HG03103 (cell line): ENCODE results near the gene PTPRM.
A peak's percentile ranks its signal among the peaks of the same experiment; 100 is the strongest.

Experiments used
- ATAC-seq: cut with Tn5 transposase; IDR thresholded peaks from one replicate; pipeline ENCODE4 v1.9.1; 2021; ENCODE audit warnings: low read depth; ENCODE audit not compliant: unreplicated experiment

PTPRM gene

DNA sequence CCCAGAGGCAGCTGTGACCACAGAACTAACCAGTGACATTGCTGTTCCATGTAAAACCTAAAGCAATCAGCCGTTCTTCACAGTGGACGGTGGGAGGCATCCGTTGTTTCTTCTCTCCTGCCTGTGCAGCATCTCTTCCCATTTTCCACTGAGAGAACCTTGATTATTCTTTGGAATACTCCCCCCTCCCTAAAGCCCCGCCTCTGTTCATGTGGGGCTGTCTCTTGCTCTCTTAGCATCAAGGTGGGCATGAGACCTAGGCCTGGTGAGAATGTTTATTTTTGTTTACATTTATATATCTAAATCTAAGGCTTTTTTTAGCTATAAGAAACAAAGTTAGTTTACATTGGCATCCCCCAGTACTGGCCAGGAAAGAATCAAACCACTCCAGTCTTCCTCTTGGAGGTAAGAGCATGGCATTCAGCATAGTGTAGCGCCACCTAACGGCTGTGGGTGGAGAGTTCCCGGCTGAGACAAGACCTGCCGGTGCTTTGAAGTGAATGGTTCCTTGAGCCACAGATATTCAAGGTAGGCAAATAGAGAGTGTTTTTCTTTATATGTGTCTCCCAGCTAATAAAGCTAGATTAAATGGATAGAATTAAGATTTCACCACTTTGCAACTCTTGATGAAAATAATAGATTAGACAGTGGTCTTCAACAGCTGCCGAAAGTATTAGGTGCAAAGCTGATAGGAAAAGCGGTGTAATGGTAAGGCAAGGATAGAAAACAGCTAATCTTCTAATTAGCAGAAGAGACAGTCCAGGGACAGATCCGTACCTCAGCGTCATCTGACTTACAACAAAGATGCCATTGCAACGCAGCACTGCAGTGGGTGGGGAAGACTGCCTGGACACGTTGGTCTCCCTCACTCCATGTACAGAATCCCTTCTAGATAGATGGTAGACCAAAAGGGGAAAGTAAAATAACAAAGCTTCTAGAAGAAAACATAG lies 822.5 kb downstream of the PTPRM start:
- peak; percentile 73 for ATAC-seq

DNA sequence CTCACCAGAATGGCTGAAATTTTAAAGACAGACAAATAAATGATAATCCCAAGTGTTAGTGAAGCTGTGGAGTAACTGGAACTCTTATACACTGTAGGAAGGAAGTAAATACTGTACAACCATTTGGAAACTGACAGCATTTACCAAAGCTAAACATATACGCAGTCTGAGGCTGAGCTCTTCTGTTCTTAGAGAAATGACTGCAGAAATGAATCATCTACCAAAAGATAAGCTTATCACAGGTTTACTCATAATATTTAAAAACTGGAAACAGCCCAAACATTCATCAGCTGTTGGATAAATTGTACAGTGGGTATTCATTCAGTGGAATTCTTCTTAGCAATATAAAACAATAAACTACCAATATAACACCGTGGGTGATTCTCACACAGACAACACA lies 824.0 kb downstream of the PTPRM start:
- no peak for ATAC-seq

DNA sequence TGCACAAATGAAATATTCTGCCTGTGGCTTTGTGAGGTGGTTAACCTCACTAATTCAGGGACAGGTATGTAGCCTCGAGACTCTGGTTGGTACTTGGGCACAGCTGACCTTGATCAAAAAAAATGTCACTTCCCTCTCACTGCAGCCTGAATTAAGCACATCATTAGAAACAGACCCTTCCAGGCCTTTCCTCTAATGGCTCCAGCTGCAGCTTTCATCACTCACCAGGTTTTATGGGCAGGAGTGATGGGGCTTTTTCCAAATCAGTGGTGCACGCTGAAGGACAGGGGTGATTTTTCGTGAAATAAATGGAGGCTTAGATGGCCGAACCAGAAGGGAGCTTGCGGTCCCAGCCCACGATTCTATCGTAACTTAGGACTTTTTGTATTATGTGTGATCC lies 829.1 kb downstream of the PTPRM start:
- no peak for ATAC-seq

DNA sequence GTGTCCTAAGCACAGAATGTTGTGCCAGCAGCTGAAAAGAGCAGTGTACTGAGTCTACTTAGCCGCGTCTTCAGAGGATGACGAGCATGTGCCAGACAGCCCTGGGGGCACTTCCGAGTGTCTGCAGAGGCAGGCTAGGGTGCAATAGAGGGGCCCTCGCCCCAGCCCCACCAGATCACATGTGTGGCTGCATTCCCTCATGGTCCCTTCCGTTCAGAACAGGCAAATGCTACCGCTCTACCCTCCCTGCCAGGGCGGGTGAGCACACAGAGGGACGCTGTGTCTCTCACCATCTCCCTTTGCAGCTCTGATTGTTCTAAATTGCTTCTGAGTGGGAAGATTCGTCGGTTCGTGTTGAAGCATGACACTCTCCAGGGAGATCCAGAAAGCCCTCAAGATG lies 829.9 kb downstream of the PTPRM start:
- no peak for ATAC-seq

DNA sequence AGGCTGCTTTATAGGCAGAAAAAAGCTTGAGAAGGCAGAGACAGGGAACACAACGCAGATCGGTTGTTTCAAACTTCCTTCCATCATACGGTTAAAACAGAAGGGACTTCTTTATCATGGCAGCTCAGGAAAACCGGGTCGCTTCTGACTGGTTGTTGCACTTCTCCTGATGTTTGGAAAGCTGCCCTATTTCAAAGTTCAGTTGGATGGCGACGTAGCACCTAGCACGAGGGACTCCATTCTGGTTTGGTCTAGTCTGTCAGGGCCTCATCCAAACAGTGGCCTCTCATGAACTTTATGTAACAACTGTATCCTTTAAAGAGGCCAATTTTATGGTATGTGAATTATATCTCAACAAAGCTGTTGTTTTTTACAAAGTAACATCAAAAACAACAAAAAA lies 832.0 kb downstream of the PTPRM start:
- no peak for ATAC-seq

DNA sequence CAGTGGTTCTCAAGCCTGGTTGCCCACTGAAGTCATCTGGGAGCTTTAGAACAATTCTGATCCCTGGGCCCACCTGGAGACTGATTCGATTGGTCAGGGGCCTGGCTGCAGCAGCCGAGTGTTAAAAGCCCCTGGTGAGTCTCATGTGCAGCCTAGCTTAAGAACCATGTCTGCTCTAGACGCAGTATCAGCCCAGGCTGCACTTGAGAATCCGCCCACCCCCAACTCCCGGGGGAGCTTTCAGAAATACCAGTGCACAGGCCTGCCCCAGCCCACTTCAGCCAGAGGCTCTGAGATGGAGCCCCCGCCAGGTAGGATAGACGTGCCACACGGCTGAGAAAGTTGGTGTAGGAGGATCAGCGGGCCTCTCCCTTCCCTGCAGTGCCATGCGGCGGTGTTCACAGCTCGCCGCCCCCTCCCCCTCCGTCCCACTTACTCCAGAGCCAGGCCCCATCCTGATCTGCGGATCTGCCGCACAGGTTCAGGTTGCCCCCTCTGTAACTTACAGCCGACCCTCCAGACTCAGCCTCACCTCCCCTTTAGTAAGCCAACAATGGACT lies 833.2 kb downstream of the PTPRM start:
- ATAC-seq: no peak

DNA sequence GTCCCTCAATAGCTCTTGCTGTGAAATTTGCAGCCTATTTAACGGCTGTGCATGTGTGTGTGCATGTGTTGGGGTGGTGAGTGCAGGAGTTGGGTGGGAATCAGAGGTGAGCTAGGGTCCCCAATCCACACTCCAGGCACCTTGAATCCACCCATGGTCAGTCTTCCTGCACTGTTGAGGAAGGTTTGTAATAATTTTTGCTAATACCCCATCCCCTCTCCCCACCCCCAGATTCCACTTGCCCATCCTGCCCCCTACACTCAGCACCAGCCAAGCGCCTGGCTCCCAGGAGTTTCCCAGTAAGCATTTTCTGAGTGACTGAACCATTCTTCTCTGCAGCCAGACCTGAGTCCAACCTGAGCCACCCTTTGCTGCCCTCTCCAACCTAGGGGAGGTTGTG lies 833.7 kb downstream of the PTPRM start:
- no peak for ATAC-seq

DNA sequence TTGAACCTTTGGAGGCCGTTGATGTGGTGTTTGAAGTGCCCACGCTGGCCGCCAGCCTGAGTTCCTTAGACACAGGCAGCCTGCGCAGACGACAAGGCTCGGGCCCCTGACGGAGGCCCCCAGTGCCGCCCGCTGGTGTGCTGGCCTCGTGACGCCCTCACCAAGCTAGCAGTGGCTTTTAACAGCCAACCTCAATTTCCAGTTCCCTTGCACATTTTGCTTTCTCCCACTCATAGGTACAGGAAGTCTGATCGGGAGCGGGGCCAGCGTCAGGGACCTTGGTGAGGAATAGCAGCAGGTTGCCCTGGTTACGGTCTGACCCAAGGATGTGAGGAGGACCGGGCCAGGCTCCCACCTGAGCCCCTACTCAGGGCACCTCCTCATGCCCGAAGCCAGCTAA lies 834.5 kb downstream of the PTPRM start:
- no peak for ATAC-seq

DNA sequence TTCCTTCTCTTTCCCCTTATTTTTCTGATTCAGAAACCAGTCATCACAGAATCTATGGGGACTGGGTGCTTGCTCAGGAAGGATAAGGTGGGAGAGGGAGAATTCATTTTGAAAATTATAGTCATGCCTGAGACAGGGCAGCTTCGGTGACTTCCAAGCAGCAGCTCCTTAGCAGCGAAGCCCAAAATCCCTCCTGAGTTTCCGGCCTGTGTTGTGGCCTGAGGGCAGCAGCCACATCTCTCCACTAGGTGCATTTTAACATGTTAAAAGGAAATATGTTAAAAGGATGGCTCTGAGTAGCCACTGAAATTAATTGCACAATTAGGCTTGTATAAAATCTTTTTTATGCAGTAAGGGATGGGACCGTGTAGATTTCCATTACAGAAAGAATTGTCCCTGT lies 835.1 kb downstream of the PTPRM start:
- no peak for ATAC-seq

DNA sequence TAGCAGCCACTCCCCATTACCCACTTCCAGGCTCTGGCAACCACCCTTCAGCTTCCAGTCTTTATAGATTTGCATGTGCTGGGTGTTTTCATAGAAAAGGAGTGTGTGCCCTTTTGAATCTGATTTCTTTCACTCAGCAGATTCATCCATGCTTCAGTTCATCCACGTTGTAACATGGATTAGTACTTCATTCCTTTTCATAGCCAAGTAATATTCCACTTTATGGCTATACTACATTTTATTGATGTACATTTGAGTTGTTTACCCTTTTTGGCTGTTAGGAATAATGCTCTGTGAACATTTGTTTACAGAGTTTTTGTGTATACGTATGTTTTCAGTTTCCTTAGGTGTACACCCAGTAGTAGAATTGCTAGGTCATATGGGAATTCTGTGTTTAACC lies 836.6 kb downstream of the PTPRM start:
- no peak for ATAC-seq

DNA sequence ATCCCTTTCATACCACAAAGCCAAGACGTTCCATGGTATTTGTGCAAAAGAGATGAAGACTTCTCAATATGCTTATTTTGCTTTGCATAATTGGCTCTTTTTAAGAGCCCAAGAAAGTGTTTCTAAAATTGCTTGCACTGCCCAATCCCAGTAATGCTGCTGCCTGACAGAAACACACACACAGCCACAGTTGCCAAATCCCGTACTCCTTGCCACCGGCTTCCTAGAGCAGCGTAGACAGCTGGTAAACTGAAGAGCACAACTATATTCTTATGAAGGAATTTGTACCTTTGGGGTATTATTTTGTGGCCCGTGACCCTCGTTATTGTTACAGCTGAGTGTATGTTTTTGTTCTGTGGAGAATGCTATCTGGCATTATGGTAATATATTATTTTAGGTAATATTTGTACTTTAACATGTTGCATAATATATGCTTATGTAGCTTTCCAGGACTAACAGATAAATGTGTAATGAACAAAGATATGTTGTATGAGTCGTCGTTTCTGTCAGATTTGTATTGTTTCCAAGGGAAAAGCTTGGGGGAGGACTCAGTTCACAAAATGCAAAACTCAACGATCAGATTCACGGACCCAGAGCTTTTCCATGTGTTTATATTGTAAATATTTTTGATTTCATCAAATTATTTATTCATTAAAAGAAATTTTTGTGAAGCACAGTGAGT lies 839.2 kb downstream of the PTPRM start:
- no peak for ATAC-seq

DNA sequence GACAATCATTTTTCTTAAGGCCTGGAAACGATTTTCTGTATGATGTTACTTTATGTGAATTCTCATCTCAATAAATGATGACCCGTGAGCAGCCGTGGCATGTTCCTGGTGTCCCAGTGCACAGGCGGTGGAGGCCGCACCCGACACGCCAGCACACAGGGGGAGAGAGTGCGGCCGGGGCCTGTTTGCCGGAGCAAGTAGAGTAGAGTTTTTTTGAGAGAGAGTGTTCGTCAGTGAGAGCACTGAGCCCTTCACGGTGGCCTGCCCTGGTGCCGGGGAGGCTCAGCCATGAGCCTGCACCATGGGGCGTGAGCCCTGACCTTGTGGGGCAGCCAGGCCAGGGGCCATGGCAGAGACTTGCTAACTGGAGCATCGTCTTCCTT lies 839.7 kb downstream of the PTPRM start:
- ATAC-seq: no peak

DNA sequence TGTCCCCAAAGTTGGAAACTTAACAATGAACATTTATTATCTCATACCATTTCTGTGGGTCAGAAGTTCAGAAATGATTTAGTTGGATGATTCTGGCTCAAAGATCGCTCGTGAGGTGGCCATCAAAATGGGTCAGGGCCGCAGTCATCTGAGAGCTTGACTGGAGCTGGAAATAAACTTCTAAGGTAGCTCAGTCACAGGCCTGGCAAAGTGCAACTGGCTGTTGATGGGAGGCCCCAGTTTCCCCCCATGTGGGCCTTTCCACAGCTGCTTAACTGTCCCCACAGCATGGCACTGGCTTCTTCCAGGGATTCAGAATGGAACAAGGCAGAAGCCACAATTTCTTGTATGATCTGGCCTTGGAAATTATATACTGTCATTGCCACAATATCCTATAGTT lies 842.0 kb downstream of the PTPRM start:
- ATAC-seq: no peak

DNA sequence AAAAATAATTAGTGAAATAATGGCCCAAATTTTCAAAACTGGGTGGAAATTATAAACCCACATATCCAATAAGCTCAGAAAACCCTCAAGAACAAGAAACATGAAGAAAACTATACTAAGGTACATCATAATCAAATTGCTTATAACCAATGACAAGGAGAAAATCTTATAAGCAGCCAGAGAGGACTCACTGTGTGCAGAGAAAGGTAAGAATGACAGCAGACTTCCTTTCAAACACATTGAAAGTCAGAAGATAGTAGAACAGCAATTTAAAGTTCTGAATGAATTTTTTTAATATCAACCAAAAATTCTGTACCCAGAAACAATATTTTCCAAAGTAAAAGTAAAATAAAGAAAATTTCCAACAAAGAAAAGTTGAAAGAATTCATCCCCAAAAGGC lies 844.4 kb downstream of the PTPRM start:
- no peak for ATAC-seq

DNA sequence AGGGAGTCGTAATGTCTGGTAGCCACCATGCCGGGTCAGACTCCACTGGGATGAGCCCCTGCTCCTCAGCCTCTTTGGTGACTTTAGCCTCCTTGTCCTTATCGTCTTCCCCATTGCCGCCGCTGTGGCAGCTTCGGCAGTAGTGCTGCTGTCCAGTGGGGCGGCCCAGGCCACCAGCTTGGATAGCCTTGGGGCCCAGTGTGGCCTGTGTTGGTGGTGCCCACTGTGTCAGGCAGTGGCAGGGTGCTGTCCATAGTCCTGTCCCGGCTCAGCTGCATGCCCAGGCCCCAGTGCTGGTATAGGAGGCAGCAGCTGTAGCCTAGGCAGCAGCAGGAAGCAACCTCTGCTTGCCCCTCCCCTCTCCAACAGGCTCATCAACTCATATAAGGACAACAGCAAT lies 845.0 kb downstream of the PTPRM start:
- no peak for ATAC-seq

DNA sequence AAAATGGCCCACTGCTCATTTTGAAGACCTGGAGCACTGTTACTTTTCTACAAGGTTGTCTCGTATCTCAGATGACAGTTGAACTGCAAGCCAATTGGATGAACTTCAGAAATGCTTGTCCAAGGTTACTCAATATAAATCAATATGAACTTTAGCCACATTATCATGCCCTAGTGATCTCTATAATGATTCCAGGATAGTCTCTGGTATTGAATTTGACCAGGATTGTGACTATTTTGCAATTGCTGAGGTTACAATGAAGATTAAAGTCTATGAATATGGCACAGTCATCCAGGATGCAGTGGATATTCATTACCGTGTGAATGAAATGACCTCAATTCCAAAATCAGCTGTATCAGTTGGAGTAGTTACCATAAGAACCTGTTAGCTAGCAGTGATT lies 846.1 kb downstream of the PTPRM start:
- no peak for ATAC-seq

DNA sequence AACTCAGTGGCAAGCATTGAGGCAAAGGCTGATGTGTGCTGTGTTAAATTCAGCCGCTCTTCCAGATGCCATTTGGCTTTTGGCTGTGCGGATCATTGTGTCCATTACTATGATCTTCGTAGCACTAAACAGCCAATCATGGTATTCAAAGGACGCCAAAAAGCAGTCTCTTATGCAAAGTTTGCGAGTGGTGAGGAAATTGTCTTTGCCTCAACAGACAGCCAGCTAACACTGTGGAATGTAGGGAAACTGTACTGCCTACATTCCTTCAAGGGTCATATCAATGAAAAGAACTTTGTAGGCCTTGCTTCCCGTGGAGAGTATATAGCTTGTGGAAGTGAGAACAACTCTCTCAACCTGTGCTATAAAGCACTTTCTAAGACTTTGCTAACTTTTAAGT lies 846.6 kb downstream of the PTPRM start:
- ATAC-seq: no peak

DNA sequence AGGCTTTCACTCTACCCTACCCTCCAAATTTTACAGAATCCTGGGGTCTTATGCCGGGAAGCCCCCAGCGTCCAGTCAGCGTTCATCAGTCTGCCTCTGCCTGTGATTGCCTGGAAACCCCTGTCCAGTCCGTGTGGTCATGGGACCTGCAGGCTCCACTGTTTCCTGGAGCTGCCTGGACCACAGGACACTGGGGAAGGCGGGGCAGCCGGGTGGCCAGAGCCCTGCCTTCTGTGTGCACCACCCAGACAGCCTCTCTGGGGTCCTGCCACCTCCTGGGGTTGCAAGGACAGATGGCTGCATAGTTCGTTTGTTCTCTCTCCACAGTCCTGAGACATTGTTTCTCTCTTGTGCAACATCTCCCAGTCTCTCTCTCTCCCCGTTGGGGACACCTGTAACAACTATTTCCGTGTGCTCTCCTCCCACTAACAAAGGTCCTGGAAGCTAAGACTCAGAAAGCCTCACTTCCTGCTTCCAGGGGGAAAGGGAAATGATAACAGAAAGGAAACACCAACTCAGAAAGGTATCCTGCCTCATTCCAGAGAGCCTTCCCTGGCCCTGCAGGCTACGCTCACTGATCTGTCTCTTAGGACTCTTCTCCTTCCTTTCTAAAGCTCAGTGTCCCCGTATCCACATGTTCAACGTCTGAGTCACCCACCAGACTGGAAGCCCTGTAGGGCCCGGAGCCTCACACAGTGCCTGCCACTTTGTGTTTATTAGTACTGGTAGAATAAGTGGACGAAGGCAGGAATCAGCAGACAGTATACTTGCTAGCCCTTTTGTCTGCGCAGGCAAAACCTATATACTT lies 849.3 kb downstream of the PTPRM start:
- ATAC-seq: no peak

DNA sequence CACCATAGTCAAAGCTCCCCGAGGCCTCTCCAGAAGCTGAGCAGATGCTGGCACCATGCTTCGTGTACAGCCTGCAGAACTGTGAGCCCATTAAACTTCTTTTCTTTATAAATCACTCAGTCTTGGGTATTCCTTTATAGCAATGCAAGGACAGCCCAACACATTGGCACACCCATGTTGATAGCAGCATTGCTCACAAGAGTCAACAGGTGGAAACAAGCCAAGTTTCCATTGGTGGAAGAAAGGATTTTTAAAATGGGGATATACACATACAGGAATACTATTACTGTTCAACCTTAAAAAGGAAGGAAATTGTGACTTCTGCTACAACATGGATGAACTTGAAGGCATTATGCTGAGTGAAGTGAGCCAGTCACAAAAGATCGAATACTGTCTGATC lies 855.3 kb downstream of the PTPRM start:
- ATAC-seq: no peak

DNA sequence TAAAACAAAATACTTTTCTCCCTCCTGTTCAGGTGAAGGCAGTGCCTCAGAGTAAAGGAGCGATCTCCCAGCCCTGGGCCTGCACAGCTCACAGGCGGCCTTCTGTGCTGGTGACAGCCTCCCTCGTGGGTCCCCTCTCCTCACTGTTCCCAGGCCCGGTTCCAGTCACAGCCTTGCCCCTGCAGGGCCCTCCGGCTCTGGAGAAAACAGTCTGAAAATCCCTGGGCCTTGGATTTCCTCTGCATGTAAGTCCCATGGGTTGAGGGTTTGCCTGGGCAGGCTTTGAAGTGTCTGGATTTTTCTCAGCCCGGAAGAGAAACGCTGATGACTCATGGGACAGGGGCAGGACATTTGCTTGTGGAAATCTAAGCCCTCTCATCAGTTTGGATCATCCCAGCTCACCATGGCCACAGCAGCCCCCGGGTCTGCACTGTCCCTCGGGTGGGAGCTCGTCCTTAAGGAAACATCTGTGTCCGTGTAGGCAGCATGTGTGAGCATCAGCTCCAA lies 856.0 kb downstream of the PTPRM start:
- ATAC-seq: no peak

DNA sequence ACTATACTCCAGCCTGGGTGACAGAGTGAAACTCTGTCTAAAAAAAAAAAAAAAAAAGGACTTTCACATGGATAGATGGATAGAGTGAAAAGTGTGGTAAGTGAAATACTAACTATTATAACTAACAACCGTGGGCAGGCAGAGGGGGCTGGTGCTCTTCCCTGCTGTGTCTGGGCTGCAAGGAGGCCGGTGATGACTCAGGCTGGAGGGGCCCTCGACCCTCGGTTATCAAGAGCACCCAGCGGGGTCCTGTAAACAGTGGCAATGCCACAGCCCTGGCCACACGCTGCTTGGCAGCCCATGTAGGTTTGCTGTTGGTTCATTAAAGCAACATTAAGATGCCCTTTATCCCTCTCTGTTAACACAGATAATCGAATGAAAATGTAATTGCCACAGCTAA lies 857.4 kb downstream of the PTPRM start:
- ATAC-seq: no peak
